PFSK-1 (cell line): ENCODE data around the gene C12orf57.

ENCODE experiments used
- FOXP2 ChIP-seq: optimal IDR thresholded peaks from 2 replicates; pipeline ENCODE3; 2011; ENCODE audit warnings: borderline replicate concordance, control low read depth, inconsistent platforms; ENCODE audit not compliant: insufficient read depth; ENCODE audit errors: extremely low read length, extremely low read depth
- POLR2AphosphoS5 ChIP-seq: IDR thresholded peaks from 2 replicates; pipeline ENCODE4 v1.6.1; 2012; ENCODE audit warnings: low read depth, mild to moderate bottlenecking, control low read depth, low read length, moderate library complexity
- REST ChIP-seq, 2 experiments: IDR thresholded peaks; 2 replicates each; pipeline versions ENCODE4 v1.6.1 to v1.8.0; 2011 to 2012; ENCODE audit warnings: low read depth in 2 of 2, low read length in 2 of 2, control low read depth in 1 of 2, inconsistent platforms in 1 of 2, mild to moderate bottlenecking in 1 of 2, moderate library complexity in 1 of 2; ENCODE audit not compliant: insufficient read depth in 1 of 2
- SIN3A ChIP-seq: IDR thresholded peaks from 2 replicates; pipeline ENCODE4 v1.6.1; 2012; ENCODE audit warnings: mild to moderate bottlenecking, low read length, moderate library complexity, borderline replicate concordance; ENCODE audit not compliant: insufficient read depth
- TAF1 ChIP-seq: IDR thresholded peaks from 2 replicates; pipeline ENCODE4 v1.6.1; 2012; ENCODE audit warnings: low read length, control low read depth, borderline replicate concordance; ENCODE audit not compliant: insufficient read depth

The C12orf57 gene

GRCh38 chr12:6905414-6906040 lies 38.3 kb upstream of the C12orf57 start:
- TF ChIP-seq REST (IDR thresholded peaks at IDR 0.05; ENCODE audit: insufficient read depth in 1 of 2, low read depth in 2 of 2, low read length in 2 of 2) (no peak), SIN3A (no peak), TAF1 (no peak), FOXP2 (no peak), POLR2AphosphoS5 (no peak)

- TF ChIP-seq FOXP2: no peak
- no peak for TF ChIP-seq TAF1
- TF ChIP-seq REST (IDR thresholded peaks at IDR 0.05; ENCODE audit: insufficient read depth in 1 of 2, low read depth in 2 of 2, low read length in 2 of 2): no peak
- no peak for TF ChIP-seq SIN3A
- no peak for TF ChIP-seq POLR2AphosphoS5
Observed at GRCh38 chr12:6909421-6910145, 34.2 kb upstream of the C12orf57 start.

- TF ChIP-seq TAF1 (no peak), REST (IDR thresholded peaks at IDR 0.05; ENCODE audit: insufficient read depth in 1 of 2, low read depth in 2 of 2, low read length in 2 of 2) (no peak), POLR2AphosphoS5 (no peak), SIN3A (no peak), FOXP2 (no peak)
Observed at GRCh38 chr12:6912164-6912935, 31.5 kb upstream of the C12orf57 start.

GRCh38 chr12:6914246-6914946 lies 29.4 kb upstream of the C12orf57 start, which contains the start of gene ENO2:
TSS of gene ENO2 (plus strand) at chr12:6914580. CDS start at chr12:6915833, 1,253 bp downstream.
- TF ChIP-seq TAF1 (no peak), POLR2AphosphoS5 (no peak), REST (IDR thresholded peaks at IDR 0.05; ENCODE audit: insufficient read depth in 1 of 2, low read depth in 2 of 2, low read length in 2 of 2) (no peak), SIN3A (no peak), FOXP2 (no peak)
